D721Med (cell line): ENCODE data around the gene STIM2.

Experiments
- DNase-seq: peaks from one replicate; pipeline ENCODE4 v3.0.0; 2011; ENCODE audit warnings: low spot score; ENCODE audit not compliant: insufficient read length
- FAIRE-seq: peaks from 2 replicates; lab custom pipeline; 2011; peaks lifted over from hg19 to GRCh38; lab: Jason Lieb, UNC
- TF ChIP-seq, protein P1 (sequence below): IDR thresholded peaks from 2 replicates; pipeline ENCODE4 v1.5.1; 2012; ENCODE audit warnings: mild to moderate bottlenecking, control low read depth; ENCODE audit not compliant: insufficient read depth; ENCODE audit errors: missing control alignments

The STIM2 gene

DNA sequence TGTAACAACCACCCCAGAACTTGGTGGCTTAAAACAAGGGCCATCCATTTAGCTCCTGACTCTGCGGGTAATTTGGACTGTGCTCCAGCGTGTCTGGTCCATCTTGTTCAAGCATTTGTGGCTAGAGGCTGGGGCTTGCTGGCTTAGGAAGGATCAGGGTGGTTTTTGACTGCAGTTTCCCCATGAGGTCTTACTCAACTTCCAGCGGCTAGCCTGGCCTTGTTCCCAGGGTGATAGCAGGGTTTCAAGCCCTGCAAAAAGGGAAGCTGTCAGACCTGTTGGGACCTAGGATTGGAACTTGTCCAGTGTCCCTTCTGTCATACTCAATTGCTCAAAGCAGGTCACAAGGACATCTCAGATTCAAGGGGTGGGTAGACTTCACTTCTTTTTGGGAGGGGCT lies 205.9 kb downstream of the STIM2 start:
- no peak for FAIRE-seq
- no peak for DNase-seq
- TF ChIP-seq, protein P1, sequence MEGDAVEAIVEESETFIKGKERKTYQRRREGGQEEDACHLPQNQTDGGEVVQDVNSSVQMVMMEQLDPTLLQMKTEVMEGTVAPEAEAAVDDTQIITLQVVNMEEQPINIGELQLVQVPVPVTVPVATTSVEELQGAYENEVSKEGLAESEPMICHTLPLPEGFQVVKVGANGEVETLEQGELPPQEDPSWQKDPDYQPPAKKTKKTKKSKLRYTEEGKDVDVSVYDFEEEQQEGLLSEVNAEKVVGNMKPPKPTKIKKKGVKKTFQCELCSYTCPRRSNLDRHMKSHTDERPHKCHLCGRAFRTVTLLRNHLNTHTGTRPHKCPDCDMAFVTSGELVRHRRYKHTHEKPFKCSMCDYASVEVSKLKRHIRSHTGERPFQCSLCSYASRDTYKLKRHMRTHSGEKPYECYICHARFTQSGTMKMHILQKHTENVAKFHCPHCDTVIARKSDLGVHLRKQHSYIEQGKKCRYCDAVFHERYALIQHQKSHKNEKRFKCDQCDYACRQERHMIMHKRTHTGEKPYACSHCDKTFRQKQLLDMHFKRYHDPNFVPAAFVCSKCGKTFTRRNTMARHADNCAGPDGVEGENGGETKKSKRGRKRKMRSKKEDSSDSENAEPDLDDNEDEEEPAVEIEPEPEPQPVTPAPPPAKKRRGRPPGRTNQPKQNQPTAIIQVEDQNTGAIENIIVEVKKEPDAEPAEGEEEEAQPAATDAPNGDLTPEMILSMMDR = no peak

DNA sequence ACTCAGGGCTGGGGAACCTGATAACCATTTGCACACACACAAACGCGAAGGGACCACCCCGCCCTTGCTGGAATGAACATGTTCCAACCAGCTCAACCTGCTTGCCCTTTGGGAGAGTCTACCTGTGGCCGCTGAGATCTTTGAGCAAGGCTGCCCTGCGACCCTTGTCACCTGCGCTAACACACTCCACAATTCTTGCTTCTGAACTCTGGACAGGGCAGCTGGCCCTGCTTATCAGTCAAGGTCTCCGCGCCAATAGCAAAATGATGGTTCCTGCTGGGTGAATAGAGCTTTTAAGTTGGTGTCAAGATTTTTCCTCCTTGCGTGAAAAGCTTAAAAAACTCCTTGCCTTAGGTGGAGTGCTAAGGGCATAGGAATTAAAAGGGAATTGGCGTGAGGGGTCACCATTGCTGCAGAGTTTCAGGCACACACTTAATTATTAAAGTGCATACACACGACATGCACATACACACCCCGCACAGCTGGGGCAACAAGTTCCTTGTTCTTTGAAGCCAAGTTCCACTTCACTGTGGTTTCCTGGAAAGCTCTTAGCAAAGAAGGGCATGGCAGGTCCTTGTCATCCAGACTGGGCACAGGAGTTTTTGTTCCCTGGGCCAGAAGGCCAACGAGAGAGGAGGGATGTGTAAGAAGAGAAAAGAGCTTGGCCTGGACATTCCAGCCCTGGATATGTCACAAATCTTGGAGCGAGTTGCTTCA lies 207.7 kb downstream of the STIM2 start:
- FAIRE-seq (no peak), DNase-seq (no peak)
- TF ChIP-seq, protein P1 = no peak
